HG03045 (cell line): ENCODE results near the gene SAFB2.

Experiments used
- ATAC-seq: cut with Tn5 transposase; IDR thresholded peaks from one replicate; pipeline ENCODE4 v1.9.1; 2021; ENCODE audit warnings: mild to moderate bottlenecking, moderate library complexity; ENCODE audit not compliant: unreplicated experiment

The SAFB2 gene

DNA sequence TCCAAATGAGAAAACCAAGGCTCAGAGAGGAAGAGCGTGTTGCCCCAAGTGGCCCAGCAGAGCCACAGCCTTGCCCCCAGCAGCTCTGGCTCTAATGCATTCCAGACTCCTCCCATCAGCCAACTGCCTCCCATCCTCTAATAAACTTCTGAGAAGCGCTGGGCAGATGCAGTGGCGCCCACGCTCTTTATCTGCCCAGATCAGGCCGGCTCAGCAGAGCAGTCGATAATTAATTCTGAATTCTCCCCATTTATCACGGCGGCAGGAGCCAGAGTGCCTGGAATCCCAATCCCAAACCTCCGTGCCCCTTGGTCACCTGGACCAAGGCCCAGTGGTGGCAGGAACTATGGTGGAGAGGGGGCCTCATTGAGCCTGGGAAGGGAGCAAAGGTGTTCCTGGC lies 68.7 kb downstream of the SAFB2 start:
- ATAC-seq: no peak

DNA sequence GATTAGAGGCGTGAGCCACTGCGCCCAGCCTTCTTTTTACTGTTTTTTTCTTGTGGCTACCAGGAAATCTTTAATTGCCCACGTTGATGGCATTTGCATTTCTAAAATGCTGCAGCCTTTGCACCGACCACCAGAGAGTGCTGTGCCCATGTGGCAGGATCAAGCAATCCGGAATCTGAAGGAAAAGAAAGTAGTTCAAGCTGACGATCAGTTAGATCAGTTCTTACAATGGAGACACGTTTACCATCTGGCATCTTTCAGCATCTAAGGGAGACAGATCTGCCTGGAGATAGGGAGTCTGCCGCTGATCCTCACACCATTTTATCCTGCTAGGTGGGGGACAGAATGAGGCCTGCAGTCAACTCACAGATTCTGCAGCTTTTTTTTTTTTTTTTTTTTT lies 74.7 kb downstream of the SAFB2 start:
- ATAC-seq: no peak

DNA sequence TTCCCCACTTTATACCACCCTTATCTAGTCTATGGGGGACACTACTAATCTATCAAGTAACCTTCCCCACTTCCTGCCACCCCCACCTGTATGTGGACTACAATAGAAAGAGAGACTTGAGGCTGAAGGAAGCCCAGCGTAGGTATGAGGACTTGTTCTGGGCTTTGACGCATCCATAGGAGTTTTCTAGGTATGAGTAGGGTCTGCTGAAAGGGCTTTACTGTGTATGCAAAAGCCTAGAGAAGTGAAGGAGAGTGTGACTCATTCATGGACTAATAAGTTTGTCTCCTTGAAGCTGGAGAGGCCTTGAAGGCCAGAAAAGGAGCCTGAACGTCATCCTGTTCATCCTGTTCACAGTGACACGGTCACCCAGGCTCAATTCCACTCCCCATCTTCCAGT lies 76.6 kb downstream of the SAFB2 start:
- ATAC-seq: no peak

DNA sequence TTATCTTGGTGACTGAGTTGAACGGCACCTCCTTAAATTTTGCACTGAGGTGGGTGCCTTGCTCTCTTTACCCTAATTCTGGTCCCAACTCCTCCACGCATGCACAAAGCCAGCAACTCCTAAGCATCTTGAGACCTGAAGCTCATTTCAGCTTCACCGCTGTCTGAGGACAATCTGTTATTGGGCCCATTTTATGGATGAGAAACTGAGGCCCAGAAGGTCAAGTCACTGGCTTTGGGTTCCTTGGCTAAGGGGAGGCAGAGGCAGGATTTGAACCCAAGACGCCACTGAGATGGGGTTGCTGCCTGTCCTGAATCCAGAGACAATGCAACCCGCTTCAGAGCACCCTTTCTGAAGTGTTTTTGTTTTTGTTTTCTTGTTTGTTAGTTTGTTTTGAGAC lies 77.5 kb downstream of the SAFB2 start:
- ATAC-seq: no peak

DNA sequence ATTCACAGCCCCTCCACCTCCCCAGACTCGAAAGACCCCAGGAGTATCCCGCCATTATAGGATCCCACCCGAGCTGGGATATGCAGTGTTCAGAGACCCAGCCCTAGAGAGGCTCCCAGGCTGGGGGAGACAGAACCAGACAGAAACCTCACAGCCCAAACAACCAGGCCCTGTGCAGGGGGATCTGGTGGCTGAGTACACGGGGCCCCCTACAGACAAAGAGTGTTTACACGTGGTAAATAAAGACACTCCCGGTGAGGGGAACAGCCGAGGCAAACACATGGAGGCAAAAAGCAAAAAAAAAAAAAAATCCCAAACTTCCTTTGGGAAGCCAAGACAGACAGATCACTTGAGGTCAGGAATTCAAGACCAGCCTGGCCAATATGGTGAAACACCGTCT lies 79.9 kb downstream of the SAFB2 start:
- no peak for ATAC-seq

- ATAC-seq: no peak
These were observed 81.1 kb downstream of the SAFB2 start for GRCh38 chr19:5541456-5541855.

- no peak for ATAC-seq
These were observed 82.4 kb downstream of the SAFB2 start for GRCh38 chr19:5540208-5540607.

GRCh38 chr19:5537870-5538269 lies 84.7 kb downstream of the SAFB2 start:
- ATAC-seq: no peak
